HepG2 (cell line): ENCODE measurements around the gene SRGAP3. TPM values are rescaled to one million over a fixed set of nuclear protein-coding genes. Genes with fewer than 3 reads are reported as not detected.
A peak's percentile ranks its signal among the peaks of the same experiment; 100 is the strongest.

ENCODE experiments used
- ATAC-seq: fragments of 200-7000 bp; cut with Tn5 transposase; 3 replicates; pipeline ENCODE4 v1.9.1; 2020; ENCODE audit warnings: mild to moderate bottlenecking, moderate library complexity
- Bru-seq: library from RNA; stranded (reverse); fragments of 400-500 nt; gene quantifications from one replicate; lab custom pipeline; 2021; lab: Mats Ljungman, UMichigan
- BruChase-seq, 2 experiments: library from RNA; stranded (reverse); fragments of 400-500 nt; gene quantifications; one replicate each; lab custom pipeline; 2021; lab: Mats Ljungman, UMichigan
- BruUV-seq: library from RNA; stranded (reverse); fragments of 400-500 nt; replicated peaks from 2 replicates; lab custom pipeline; 2021; lab: Mats Ljungman, UMichigan
- CTCF ChIA-PET: fragments of 300-600 bp; formaldehyde crosslinking; extraction: SDS; loops from one replicate; lab custom pipeline; 2021; ENCODE audit warnings: low total read pairs, inconsistent platforms, low intra/inter-chr PET ratio; lab: Yijun Ruan, JAX
- POLR2A ChIA-PET: fragments of 350-600 bp; sonication (Branson Sonifier 250); formaldehyde crosslinking; loops from one replicate; lab custom pipeline; 2020; ENCODE audit warnings: antibody characterized with exemption, inconsistent platforms; lab: Yijun Ruan, JAX
- DNase-seq: peaks from one replicate; pipeline ENCODE4 v3.0.0-alpha.2; 2015; ENCODE audit warnings: low spot score
- FAIRE-seq: peaks from 3 replicates; lab custom pipeline; 2011; peaks lifted over from hg19 to GRCh38; lab: Jason Lieb, UNC
- H2AFZ ChIP-seq: one replicate; pipeline ENCODE4 v1.6.1; 2011; ENCODE audit warnings: low read length, inconsistent platforms
- H3K27ac ChIP-seq: fragments of 300-600 bp; 3 replicates; pipeline ENCODE4 v1.8.0; 2011; ENCODE audit warnings: mixed run types, mild to moderate bottlenecking, mixed read lengths, low read length, inconsistent platforms; ENCODE audit not compliant: insufficient read depth; ENCODE audit errors: extremely low read length
- H3K27me3 ChIP-seq, 2 experiments: fragments of 200-600 bp in 1 of 2; 2 replicates in 1 of 2; 3 replicates in 1 of 2; pipeline versions ENCODE4 v1.6.0 to v1.8.0; 2011; ENCODE audit warnings: low read length in 2 of 2, mild to moderate bottlenecking in 2 of 2, moderate library complexity in 2 of 2, inconsistent platforms in 1 of 2; ENCODE audit not compliant: insufficient read depth in 2 of 2, control insufficient read depth in 1 of 2
- H3K36me3 ChIP-seq, 2 experiments: fragments of 200-600 bp in 1 of 2; replicated peaks in 1 of 2; 2 replicates in 1 of 2; 3 replicates in 1 of 2; pipeline versions ENCODE4 v1.5.1 to v1.8.0; 2011; ENCODE audit warnings: low read length in 2 of 2, inconsistent platforms in 1 of 2; ENCODE audit not compliant: insufficient read depth in 2 of 2, control insufficient read depth in 1 of 2
- H3K4me1 ChIP-seq: 2 replicates; pipeline ENCODE4 v1.5.1; 2012; ENCODE audit warnings: low read length, inconsistent platforms; ENCODE audit not compliant: insufficient read depth
- H3K4me2 ChIP-seq: 2 replicates; pipeline ENCODE4 v1.6.0; 2011; ENCODE audit warnings: low read depth, low read length, inconsistent platforms
- H3K4me3 ChIP-seq, 3 experiments: fragments of 200-600 bp in 1 of 3; sonication (generic), shearing (Covaris generic) in 1 of 3; replicated peaks in 1 of 3; 2 replicates each; pipeline ENCODE4 v1.5.1; 2011 to 2016; ENCODE audit warnings: low read length in 3 of 3, inconsistent platforms in 2 of 3, low read depth in 2 of 3, mild to moderate bottlenecking in 2 of 3, control low read depth in 1 of 3, mixed read lengths in 1 of 3; ENCODE audit not compliant: insufficient read depth in 1 of 3
- H3K79me2 ChIP-seq: one replicate; pipeline ENCODE4 v1.6.1; 2011; ENCODE audit warnings: low read length, inconsistent platforms; ENCODE audit not compliant: insufficient read depth
- H3K9ac ChIP-seq: 2 replicates; pipeline ENCODE4 v1.6.0; 2011; ENCODE audit warnings: mild to moderate bottlenecking, low read depth, low read length, inconsistent platforms; ENCODE audit not compliant: insufficient read depth
- H3K9me3 ChIP-seq: 2 replicates; pipeline ENCODE4 v1.5.1; 2012; ENCODE audit warnings: mild to moderate bottlenecking, low read length
- H4K20me1 ChIP-seq: 2 replicates; pipeline ENCODE4 v1.6.0; 2011; ENCODE audit warnings: inconsistent platforms, mild to moderate bottlenecking, low read length, moderate library complexity; ENCODE audit not compliant: insufficient read depth
- CREM ChIP-seq, 2 experiments: sonication (generic) in 1 of 2; formaldehyde crosslinking in 1 of 2; IDR thresholded peaks; 2 replicates each; pipeline versions ENCODE4 v1.4.0 to v1.6.1; 2016 to 2020; ENCODE audit warnings: antibody characterized with exemption in 1 of 2, mild to moderate bottlenecking in 1 of 2, missing genetic modification reagents in 1 of 2
- DRAP1 ChIP-seq: IDR thresholded peaks from 2 replicates; pipeline ENCODE4 v1.6.1; 2016; ENCODE audit warnings: missing genetic modification reagents, missing compliant biosample characterization
- HDAC2 ChIP-seq: sonication (generic); formaldehyde crosslinking; IDR thresholded peaks from 2 replicates; pipeline ENCODE4 v1.4.0; 2020; ENCODE audit warnings: missing genetic modification reagents
- MXI1 ChIP-seq: IDR thresholded peaks from 3 replicates; pipeline ENCODE4 v1.6.1; 2012; ENCODE audit warnings: low read depth, low read length, inconsistent platforms, borderline replicate concordance
- NCOA1 ChIP-seq: sonication (generic); formaldehyde crosslinking; IDR thresholded peaks from 2 replicates; pipeline ENCODE4 v1.9.0; 2021; ENCODE audit warnings: missing genetic modification reagents
- RORA ChIP-seq: sonication (generic); formaldehyde crosslinking; IDR thresholded peaks from 2 replicates; pipeline ENCODE4 v1.5.0; 2020; ENCODE audit warnings: mild to moderate bottlenecking, missing genetic modification reagents, moderate library complexity
- SAP130 ChIP-seq: IDR thresholded peaks from 2 replicates; pipeline ENCODE4 v1.6.1; 2016; ENCODE audit warnings: low read depth
- SOX6 ChIP-seq, 2 experiments: fragments of 450-650 bp in 1 of 2; sonication (generic) in 1 of 2; formaldehyde crosslinking in 1 of 2; IDR thresholded peaks; 2 replicates each; pipeline versions ENCODE4 v1.4.0 to v1.6.1; 2017 to 2020; ENCODE audit warnings: antibody characterized with exemption in 1 of 2, mild to moderate bottlenecking in 1 of 2, missing genetic modification reagents in 1 of 2
- ZNF687 ChIP-seq: sonication (generic); formaldehyde crosslinking; IDR thresholded peaks from 2 replicates; pipeline ENCODE4 v1.5.1; 2020; ENCODE audit warnings: mild to moderate bottlenecking, missing genetic modification reagents, moderate library complexity
- ZNF7 ChIP-seq: IDR thresholded peaks from 2 replicates; pipeline ENCODE4 v1.6.1; 2016; ENCODE audit warnings: missing biosample characterization, missing genetic modification reagents
- ZNF788 ChIP-seq: sonication (generic); formaldehyde crosslinking; IDR thresholded peaks from 2 replicates; pipeline ENCODE4 v1.5.0; 2020; ENCODE audit warnings: mild to moderate bottlenecking, missing genetic modification reagents, borderline replicate concordance
- WGBS: methylation state at CpG from one replicate; pipeline ENCODE4 v1.1.6; 2017; ENCODE audit warnings: low lambda C conversion rate; 5-methylcytosine and 5-hydroxymethylcytosine counted together
- in situ Hi-C: cut with HindIII; loops from 2 replicates; pipeline ENCODE4 v1.10.0; 2017; ENCODE audit warnings: low pct_unique_long_range_greater_than_20kb; ENCODE audit not compliant: extremely low pct_ligation_motif_present
- intact Hi-C: fragments of 100-400 bp; cut with micrococcal nuclease; formaldehyde crosslinking; loops from one replicate; pipeline ENCODE4 v1.10.0; 2022; ENCODE audit not compliant: unreplicated experiment
- long read RNA-seq, 2 experiments: library from RNA in 1 of 2; library from polyadenylated mRNA in 1 of 2; stranded (forward) in 1 of 2; unstranded in 1 of 2; transcript quantifications; one replicate each; pipeline ENCODE4 v2.0.0, GENCODE V29; 2019 to 2022
- polyA minus RNA-seq, 3 experiments: library from RNA; depleted of rRNA, polyadenylated mRNA; stranded (reverse); fragments of >200 nt; gene quantifications; 2 replicates each; pipeline ENCODE4 v1.2.3, GENCODE V29; 2011; ENCODE audit warnings: low replicate concordance in 1 of 3
- polyA plus RNA-seq, 8 experiments: library from polyadenylated mRNA; depleted of rRNA in 3 of 8; stranded (reverse) in 7 of 8; unstranded in 1 of 8; fragments of >200 nt; fragmentation: Illumina TruSeq in 4 of 8; extraction: Trizol in 4 of 8; gene quantifications; 2 replicates each; pipeline versions ENCODE4 v1.2.1 to v1.2.3, GENCODE V29; 2011 to 2016; ENCODE audit warnings: low read depth in 4 of 8, missing spikeins in 1 of 8, mixed read lengths in 1 of 8; ENCODE audit not compliant: insufficient read depth in 1 of 8
- total RNA-seq, 5 experiments: library from RNA; depleted of rRNA; stranded (reverse); fragments of >200 nt; fragmentation: Illumina TruSeq; extraction: Trizol; gene quantifications; 2 replicates each; pipeline ENCODE4 v1.2.3, GENCODE V29; 2016; ENCODE audit warnings: low read depth in 1 of 5

The SRGAP3 gene
- total RNA-seq (2016; rRNA removed; fragmentation: Illumina TruSeq; extraction: Trizol) = 1.2 and 1.6 TPM in 2 replicates
- total RNA-seq (2016; cell fraction: cytosol; rRNA removed; fragmentation: Illumina TruSeq; extraction: Trizol; ENCODE audit: low read depth) = 0.30 and 0.35 TPM in 2 replicates
- 0.97 and 1.3 TPM in 2 replicates for total RNA-seq (2016; cell fraction: insoluble cytoplasmic fraction; rRNA removed; fragmentation: Illumina TruSeq; extraction: Trizol)
- total RNA-seq (2016; cell fraction: membrane; rRNA removed; fragmentation: Illumina TruSeq; extraction: Trizol) = 0.48 and 0.90 TPM in 2 replicates
- 2.3 and 3.4 TPM in 2 replicates for total RNA-seq (2016; cell fraction: nucleus; rRNA removed; fragmentation: Illumina TruSeq; extraction: Trizol)
- polyA plus RNA-seq (2011; rRNA removed) = 0.97 and 1.4 TPM in 2 replicates
- 0.67 and 1.4 TPM in 2 replicates for polyA plus RNA-seq (2011; cell fraction: cytosol; rRNA removed)
- 2.5 and 4.1 TPM in 2 replicates for polyA plus RNA-seq (2011; cell fraction: nucleus; rRNA removed)
- polyA plus RNA-seq (2012) = 1.3 and 2.1 TPM in 2 replicates
- polyA plus RNA-seq (2016; cell fraction: cytosol; fragmentation: Illumina TruSeq; extraction: Trizol; ENCODE audit: low read depth) = 0.36 and 0.60 TPM in 2 replicates
- 0.54 and 1.4 TPM in 2 replicates for polyA plus RNA-seq (2016; cell fraction: insoluble cytoplasmic fraction; fragmentation: Illumina TruSeq; extraction: Trizol; ENCODE audit: low read depth)
- polyA plus RNA-seq (2016; cell fraction: membrane; fragmentation: Illumina TruSeq; extraction: Trizol; ENCODE audit: low read depth) = 0.17 and 0.35 TPM in 2 replicates
- polyA plus RNA-seq (2016; cell fraction: nucleus; fragmentation: Illumina TruSeq; extraction: Trizol; ENCODE audit: insufficient read depth, low read depth) = 1.7 and 2.7 TPM in 2 replicates
- polyA minus RNA-seq (2011; rRNA and poly(A)+ RNA removed; ENCODE audit: low replicate concordance) = 0.19 and 1.8 TPM in 2 replicates
- polyA minus RNA-seq (2011; cell fraction: cytosol; rRNA and poly(A)+ RNA removed) = 0.79 and 0.89 TPM in 2 replicates
- polyA minus RNA-seq (2011; cell fraction: nucleus; rRNA and poly(A)+ RNA removed) = 9.7 and 10.2 TPM in 2 replicates
- percentile 20 among the genes with signal in this experiment for Bru-seq, nascent RNA
- percentile 15 among the genes with signal in this experiment for BruChase-seq, experiment 1, labeled RNA remaining after a 6-hour chase
- percentile 19 among the genes with signal in this experiment for BruChase-seq, experiment 2, labeled RNA remaining after a 2-hour chase
- long read RNA-seq, experiment 1 = 0 reads
- long read RNA-seq, experiment 2, partial matches to known transcripts = 0 of 2 reads
- long read RNA-seq, experiment 2, other reads (novel, unspliced or antisense) = 2 of 2 reads

GRCh38 chr3:9249273-9250192 lies at the start of gene SRGAP3:
Gene SRGAP3 (minus strand): TSS chr3:9249646. CDS start chr3:9248951, 695 bp downstream.
- Histone ChIP-seq H3K79me2 (no peaks in the 10 kb centered on the region), H3K4me3 (peak within 1 kb of the TSS; percentile 41 to 80 (median 41)), H3K36me3 (no peaks in the 10 kb centered on the region), H3K9me3 (no peaks in the 10 kb centered on the region), H3K4me1 (peaks cover 30% of the 10 kb centered on the region), H2AFZ (peak within 1 kb of the TSS; percentile 60), H3K4me2 (peak within 1 kb of the TSS; percentile 99), H3K9ac (no peak within 1 kb of the TSS), H4K20me1 (no peaks in the 10 kb centered on the region), H3K27me3 (peaks cover 5 to 31% of the 10 kb centered on the region in 2 experiments; a peak in 4 of 5 replicates), H3K27ac (no peak within 1 kb of the TSS)
- peak; percentile 91 for DNase-seq
- peak; percentile 96 for FAIRE-seq
- BruUV-seq = no TSS peak
- in situ Hi-C loops = no loop called here
- ChIA-PET CTCF (no interaction called here), POLR2A (interaction anchor here (0.7 kb wide), 1 partner anchor 63 kb away, joined by 3 read pairs; no protein-coding TSS in a partner anchor)
- intact Hi-C loops = no loop called here
- 0% methylated on average over 17 of the region's 28 CpGs for WGBS
- peak; percentile 99 for ATAC-seq
- peak; percentile 23; the same call in 1 of the 2 replicates for TF ChIP-seq HDAC2 (CRISPR knock-in tag)
- TF ChIP-seq NCOA1 (CRISPR knock-in tag) = 0 out of 2 replicates have a peak, but pooled peaks have one; percentile 29
- peak; percentile 63 for TF ChIP-seq ZNF687 (CRISPR knock-in tag)
- TF ChIP-seq ZNF7 (CRISPR knock-in tag) = no peak
- TF ChIP-seq RORA (CRISPR knock-in tag) = no peak
- TF ChIP-seq ZNF788 (CRISPR knock-in tag) = peak; percentile 37; the same call in 1 of the 2 replicates
- peak; percentile 48; the same call in 1 of the 2 replicates for TF ChIP-seq DRAP1 (CRISPR knock-in tag)
- TF ChIP-seq MXI1 = 0 out of 3 replicates have a peak, but pooled peaks have one; percentile 12
- TF ChIP-seq CREM (IDR thresholded peaks at IDR 0.05) = peak; percentile 63; the same call in 1 of the 2 replicates
- TF ChIP-seq CREM (CRISPR knock-in tag; IDR thresholded peaks at IDR 0.05) = no peak
- TF ChIP-seq SOX6 (IDR thresholded peaks at IDR 0.05) = no peak
- 0 out of 2 replicates have a peak, but pooled peaks have one; percentile 9 for TF ChIP-seq SOX6 (CRISPR knock-in tag; IDR thresholded peaks at IDR 0.05)
- TF ChIP-seq SAP130 = peak; percentile 23; the same call in 1 of the 2 replicates
